ENCODE results near the gene SYNJ1.

The SYNJ1 gene

DNA sequence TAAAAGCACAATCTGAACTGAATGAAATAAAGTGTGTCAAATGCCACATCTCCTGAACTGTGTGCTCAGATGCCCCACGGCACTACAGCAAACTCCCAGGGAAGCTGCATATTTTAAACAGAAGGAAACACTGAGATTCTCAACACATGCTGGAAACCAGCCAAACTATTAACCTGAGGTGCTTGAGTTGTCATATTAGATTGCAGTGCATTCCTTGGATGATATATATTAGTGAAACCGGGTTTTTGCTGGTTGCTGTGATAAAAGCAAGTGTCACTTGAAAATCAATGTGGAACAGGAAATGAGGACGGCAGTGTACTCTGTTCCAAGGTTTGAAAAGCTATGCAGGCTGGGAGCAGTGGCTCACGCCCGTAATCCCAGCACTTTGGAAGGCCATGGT lies 8.7 kb downstream of the SYNJ1 start:
- DNase-seq (ENCODE audit: low read depth), result no peak
- no peak overlapping the region for H3K4me3 ChIP-seq (ENCODE audit: low read length)
- TF ChIP-seq, protein P1, sequence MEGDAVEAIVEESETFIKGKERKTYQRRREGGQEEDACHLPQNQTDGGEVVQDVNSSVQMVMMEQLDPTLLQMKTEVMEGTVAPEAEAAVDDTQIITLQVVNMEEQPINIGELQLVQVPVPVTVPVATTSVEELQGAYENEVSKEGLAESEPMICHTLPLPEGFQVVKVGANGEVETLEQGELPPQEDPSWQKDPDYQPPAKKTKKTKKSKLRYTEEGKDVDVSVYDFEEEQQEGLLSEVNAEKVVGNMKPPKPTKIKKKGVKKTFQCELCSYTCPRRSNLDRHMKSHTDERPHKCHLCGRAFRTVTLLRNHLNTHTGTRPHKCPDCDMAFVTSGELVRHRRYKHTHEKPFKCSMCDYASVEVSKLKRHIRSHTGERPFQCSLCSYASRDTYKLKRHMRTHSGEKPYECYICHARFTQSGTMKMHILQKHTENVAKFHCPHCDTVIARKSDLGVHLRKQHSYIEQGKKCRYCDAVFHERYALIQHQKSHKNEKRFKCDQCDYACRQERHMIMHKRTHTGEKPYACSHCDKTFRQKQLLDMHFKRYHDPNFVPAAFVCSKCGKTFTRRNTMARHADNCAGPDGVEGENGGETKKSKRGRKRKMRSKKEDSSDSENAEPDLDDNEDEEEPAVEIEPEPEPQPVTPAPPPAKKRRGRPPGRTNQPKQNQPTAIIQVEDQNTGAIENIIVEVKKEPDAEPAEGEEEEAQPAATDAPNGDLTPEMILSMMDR (conservative IDR thresholded peaks at IDR 0.05; ENCODE audit: low read length), result no peak

DNA sequence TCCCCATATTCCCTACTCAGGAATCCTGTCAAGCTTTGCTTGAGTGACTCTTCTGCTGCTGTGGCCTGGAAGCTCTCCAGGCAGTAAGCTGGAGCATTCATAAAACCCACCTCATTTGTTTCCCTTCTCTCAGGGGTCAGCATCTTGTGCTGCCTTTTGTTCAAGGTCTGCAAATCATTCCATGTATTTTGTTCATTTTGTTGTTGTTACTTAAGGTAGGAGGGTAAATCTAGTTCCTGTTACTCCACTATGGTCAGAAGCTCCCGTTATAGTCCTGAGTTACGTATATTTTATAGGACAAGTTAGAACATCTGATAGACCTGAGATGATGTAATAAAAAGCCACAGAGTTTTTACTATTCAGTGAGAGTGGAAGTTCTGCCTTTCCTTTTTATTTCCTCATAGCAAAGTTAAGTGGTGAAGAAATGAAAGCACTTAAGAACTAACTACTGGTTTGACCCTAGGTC lies 9.9 kb downstream of the SYNJ1 start:
- TF ChIP-seq, protein P1 (conservative IDR thresholded peaks at IDR 0.05; ENCODE audit: low read length), result no peak
- peak; percentile 2 for DNase-seq (ENCODE audit: low read depth)
- H3K4me3 ChIP-seq (ENCODE audit: low read length), result no peak overlapping the region

DNA sequence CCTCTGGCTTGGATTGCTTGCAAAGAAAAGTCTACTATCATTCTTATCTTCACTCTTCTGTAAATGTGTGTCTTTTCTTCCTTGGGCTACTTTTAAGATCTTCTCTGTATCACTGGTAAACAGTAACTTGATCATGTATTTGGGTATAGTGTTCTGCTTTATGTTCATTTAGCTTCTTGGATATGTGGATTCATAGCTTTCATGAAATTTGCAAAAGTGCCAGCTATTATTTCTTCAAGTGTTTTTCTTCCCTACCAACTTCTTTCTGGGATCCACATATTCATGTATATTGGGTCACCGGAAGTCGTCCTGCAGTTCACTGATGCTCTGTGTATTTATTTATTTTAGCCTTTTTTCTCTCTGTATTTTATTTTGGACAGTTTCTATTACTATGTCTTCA lies 11.3 kb downstream of the SYNJ1 start:
- no peak for DNase-seq (ENCODE audit: low read depth)
- no peak overlapping the region for H3K4me3 ChIP-seq (ENCODE audit: low read length)
- TF ChIP-seq, protein P1 (conservative IDR thresholded peaks at IDR 0.05; ENCODE audit: low read length), result no peak

DNA sequence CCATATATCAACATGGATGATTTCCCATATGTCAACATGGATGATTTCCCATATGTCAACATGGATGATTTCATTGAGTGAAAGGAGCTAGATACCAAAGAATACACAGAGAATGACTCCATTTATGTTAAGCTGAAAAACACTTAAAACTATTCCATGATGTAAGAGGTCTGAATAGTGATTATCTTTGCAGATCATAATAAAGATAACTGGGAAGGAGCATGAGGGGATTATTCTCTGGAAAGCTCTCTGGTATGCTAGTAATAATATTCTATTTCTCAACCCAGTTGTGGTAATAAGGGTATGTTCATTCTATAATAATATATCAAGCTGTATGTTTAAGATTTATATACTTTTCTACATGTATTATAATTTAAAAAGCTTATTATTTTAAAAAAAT lies 14.1 kb downstream of the SYNJ1 start:
- TF ChIP-seq, protein P1 (conservative IDR thresholded peaks at IDR 0.05; ENCODE audit: low read length), result no peak
- DNase-seq (ENCODE audit: low read depth), result no peak

DNA sequence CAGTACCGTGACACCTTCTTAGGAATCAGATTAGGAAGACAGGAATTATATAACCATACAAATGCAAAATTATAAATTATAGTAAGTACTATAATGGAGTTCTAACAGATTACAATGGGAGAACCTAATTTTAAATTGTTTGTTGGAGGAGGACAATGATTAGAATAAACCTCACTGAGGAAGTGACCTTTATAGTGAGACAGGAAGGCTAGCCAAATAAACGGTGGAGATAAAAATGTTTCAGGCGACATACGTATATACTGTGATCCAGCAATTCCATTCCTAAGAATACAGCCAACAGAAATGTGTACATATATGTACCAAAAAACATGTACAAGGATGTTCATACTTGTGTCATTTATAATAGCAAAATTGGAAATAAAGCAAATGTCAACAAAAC lies 15.2 kb downstream of the SYNJ1 start:
- no peak for DNase-seq (ENCODE audit: low read depth)
- TF ChIP-seq, protein P1 (conservative IDR thresholded peaks at IDR 0.05; ENCODE audit: low read length), result no peak
- no peak overlapping the region for H3K4me3 ChIP-seq (ENCODE audit: low read length)

More for the DNA sequence above, 14.1 kb downstream of the SYNJ1 start:
- no peak overlapping the region for H3K4me3 ChIP-seq (ENCODE audit: low read length)

DNA sequence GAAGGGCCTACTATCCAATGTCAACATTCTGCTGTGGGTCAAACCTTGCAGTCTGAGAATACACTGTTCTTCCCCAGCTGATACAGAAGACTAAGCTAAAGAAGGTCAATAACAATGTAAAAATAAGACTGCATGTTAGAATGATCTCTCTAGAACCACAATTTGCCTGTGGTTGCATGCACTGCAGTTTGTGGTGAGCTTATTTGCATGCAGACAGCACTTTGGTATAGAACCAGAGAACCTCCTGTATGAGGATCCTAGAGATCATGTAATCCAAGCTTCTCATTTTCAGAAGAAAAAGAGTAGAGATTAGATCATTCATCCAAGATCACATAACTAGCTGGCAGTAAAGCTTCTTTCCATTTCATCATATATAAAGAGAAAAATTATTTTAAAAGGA lies 15.8 kb downstream of the SYNJ1 start:
- H3K4me3 ChIP-seq (ENCODE audit: low read length), result no peak overlapping the region
- no peak for DNase-seq (ENCODE audit: low read depth)
- TF ChIP-seq, protein P1 (conservative IDR thresholded peaks at IDR 0.05; ENCODE audit: low read length), result no peak

DNA sequence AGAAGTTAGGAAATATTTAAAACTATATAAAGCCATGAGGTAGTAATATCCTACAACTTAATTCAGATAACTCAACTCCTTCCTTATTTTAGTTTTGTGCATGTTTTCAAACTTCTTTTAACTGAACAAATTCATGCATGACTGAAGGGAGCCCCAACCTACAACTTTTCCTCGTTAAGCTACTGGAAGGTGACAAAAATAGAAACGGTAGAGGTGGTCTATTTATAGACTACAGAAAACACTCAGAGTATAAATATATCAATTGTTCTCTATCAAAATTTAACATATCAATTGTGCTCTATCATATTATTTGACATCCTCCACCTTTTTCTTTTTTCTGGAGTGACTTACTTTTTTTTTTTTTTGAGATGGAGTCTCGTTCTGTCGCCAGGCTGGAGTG lies 16.8 kb downstream of the SYNJ1 start:
- no peak for DNase-seq (ENCODE audit: low read depth)
- TF ChIP-seq, protein P1 (conservative IDR thresholded peaks at IDR 0.05; ENCODE audit: low read length), result no peak
- H3K4me3 ChIP-seq (ENCODE audit: low read length), result no peak overlapping the region
